HG03521 (cell line): ENCODE measurements around the gene TSPAN18.

Experiments used
- ATAC-seq: cut with Tn5 transposase; IDR thresholded peaks from one replicate; pipeline ENCODE4 v1.9.1; 2021; ENCODE audit warnings: mild to moderate bottlenecking, moderate library complexity; ENCODE audit not compliant: unreplicated experiment

The TSPAN18 gene

GRCh38 chr11:44817207-44817949, 90.6 kb downstream of the TSPAN18 start:
- ATAC-seq: no peak

- no peak for ATAC-seq
These were observed 91.3 kb downstream of the TSPAN18 start for GRCh38 chr11:44818110-44818509.

GRCh38 chr11:44819346-44819745, 92.6 kb downstream of the TSPAN18 start:
- ATAC-seq: no peak

GRCh38 chr11:44822369-44822768, 95.6 kb downstream of the TSPAN18 start:
- ATAC-seq: no peak

GRCh38 chr11:44823006-44823405, 96.2 kb downstream of the TSPAN18 start:
- no peak for ATAC-seq

- ATAC-seq: no peak
These were observed 97.1 kb downstream of the TSPAN18 start for GRCh38 chr11:44823868-44824267.

- no peak for ATAC-seq
These were observed 97.5 kb downstream of the TSPAN18 start for GRCh38 chr11:44824300-44824704.

GRCh38 chr11:44825058-44825785, 98.5 kb downstream of the TSPAN18 start:
- ATAC-seq: no peak

GRCh38 chr11:44826922-44827643, 100.3 kb downstream of the TSPAN18 start:
- no peak for ATAC-seq

- ATAC-seq: no peak
These were observed 101.5 kb downstream of the TSPAN18 start for GRCh38 chr11:44828296-44828695.

GRCh38 chr11:44829838-44830237, 103.1 kb downstream of the TSPAN18 start:
- ATAC-seq: no peak

- no peak for ATAC-seq
These were observed 105.0 kb downstream of the TSPAN18 start for GRCh38 chr11:44831605-44832394.

- ATAC-seq: no peak
These were observed 105.7 kb downstream of the TSPAN18 start for GRCh38 chr11:44832452-44832851.

- no peak for ATAC-seq
These were observed 106.6 kb downstream of the TSPAN18 start for GRCh38 chr11:44833221-44833876.

- ATAC-seq: no peak
These were observed 107.2 kb downstream of the TSPAN18 start for GRCh38 chr11:44833877-44834452.

- no peak for ATAC-seq
These were observed 108.1 kb downstream of the TSPAN18 start for GRCh38 chr11:44834846-44835245.

- no peak for ATAC-seq
These were observed 108.5 kb downstream of the TSPAN18 start for GRCh38 chr11:44835296-44835695.

GRCh38 chr11:44835938-44836337, 109.2 kb downstream of the TSPAN18 start:
- no peak for ATAC-seq

GRCh38 chr11:44837661-44838060, 110.9 kb downstream of the TSPAN18 start:
- ATAC-seq: no peak

- ATAC-seq: no peak
These were observed 112.8 kb downstream of the TSPAN18 start for GRCh38 chr11:44839458-44840084.
